Central memory CD8-positive, alpha-beta T cell (primary cell): ENCODE data around the gene RASAL1.
A peak's percentile ranks its signal among the peaks of the same experiment; 100 is the strongest.
"Not testable (repeated sequence)": the region's sequence is repeated elsewhere in the genome, so short reads cannot be mapped to it uniquely, and the experiment has no call there.

Experiments
- ATAC-seq: fragments of 150-1000 bp; cut with Tn5 transposase; replicated peaks from 2 replicates; pipeline ENCODE4 v1.10.0; 2022; ENCODE audit warnings: mild to moderate bottlenecking, moderate FRiP score, moderate number of reproducible peaks; ENCODE audit not compliant: poor library complexity, severe bottlenecking; ENCODE audit errors: extremely low read depth
- DNase-seq, 2 donors: peaks; one replicate each; pipeline ENCODE4 v3.0.0; 2021; ENCODE audit warnings: low spot score in 2 of 2
- H3K27ac Mint-ChIP-seq: one replicate; pipeline ENCODE4 v1.8.0; 2022; ENCODE audit warnings: low read depth, mild to moderate bottlenecking, moderate library complexity, mixed read lengths
- H3K27me3 Mint-ChIP-seq: one replicate; pipeline ENCODE4 v1.8.0; 2022; ENCODE audit warnings: mixed read lengths
- H3K36me3 Mint-ChIP-seq: one replicate; pipeline ENCODE4 v1.8.0; 2022; ENCODE audit warnings: mild to moderate bottlenecking, moderate library complexity, mixed read lengths; ENCODE audit not compliant: insufficient read depth
- H3K4me1 Mint-ChIP-seq: one replicate; pipeline ENCODE4 v1.8.0; 2022; ENCODE audit warnings: mixed read lengths
- H3K4me3 Mint-ChIP-seq: one replicate; pipeline ENCODE4 v1.8.0; 2022; ENCODE audit warnings: mild to moderate bottlenecking, moderate library complexity, mixed read lengths
- H3K9me3 Mint-ChIP-seq: one replicate; pipeline ENCODE4 v1.8.0; 2022; ENCODE audit warnings: mixed read lengths

Gene RASAL1

GRCh38 chr12:113143959-113144358 is 8.4 kb upstream of the RASAL1 start:
- Mint-ChIP-seq H3K9me3 (no peaks in the 10 kb centered on the region), H3K27me3 (no peaks in the 10 kb centered on the region), H3K4me3 (no peak overlapping the region), H3K27ac (no peak overlapping the region), H3K4me1 (no peaks in the 10 kb centered on the region), H3K36me3 (no peaks in the 10 kb centered on the region)
- no peak for DNase-seq
- ATAC-seq, result no peak

DNA sequence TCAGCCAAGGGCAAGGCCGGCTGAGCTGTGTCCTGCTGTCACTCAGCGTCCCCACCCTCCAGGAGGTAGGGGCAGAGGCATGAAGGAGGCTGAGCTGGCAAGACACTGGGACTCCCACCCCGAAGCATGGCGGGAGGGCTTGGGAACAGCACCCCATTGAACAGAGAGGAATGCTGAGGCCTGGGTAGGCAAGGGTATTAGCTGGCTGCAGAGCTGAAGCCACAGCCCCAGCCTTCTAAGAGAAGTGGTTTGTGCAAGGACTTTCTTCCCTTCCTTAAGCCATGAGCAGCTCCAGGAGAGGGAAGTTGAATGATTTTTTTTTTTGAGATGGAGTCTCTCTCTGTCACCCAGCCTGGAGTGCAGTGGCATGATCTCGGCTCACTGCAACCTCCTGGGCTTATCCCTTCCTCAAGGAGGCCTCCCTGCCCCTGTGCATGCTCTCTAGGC is 7.3 kb upstream of the RASAL1 start:
- no peaks in the 10 kb centered on the region for H3K27me3 Mint-ChIP-seq
- H3K27ac Mint-ChIP-seq, result no peak overlapping the region
- H3K36me3 Mint-ChIP-seq, result no peaks in the 10 kb centered on the region
- H3K9me3 Mint-ChIP-seq, result no peaks in the 10 kb centered on the region
- no peak overlapping the region for H3K4me3 Mint-ChIP-seq
- ATAC-seq, result no peak
- DNase-seq, result no peak
- H3K4me1 Mint-ChIP-seq, result no peaks in the 10 kb centered on the region

GRCh38 chr12:113142173-113142885 is 6.8 kb upstream of the RASAL1 start:
- no peaks in the 10 kb centered on the region for H3K27me3 Mint-ChIP-seq
- H3K36me3 Mint-ChIP-seq, result no peaks in the 10 kb centered on the region
- no peaks in the 10 kb centered on the region for H3K4me1 Mint-ChIP-seq
- no peaks in the 10 kb centered on the region for H3K9me3 Mint-ChIP-seq
- DNase-seq (no peak), ATAC-seq (no peak)
- H3K27ac Mint-ChIP-seq, result no peak overlapping the region
- H3K4me3 Mint-ChIP-seq, result no peak overlapping the region

DNA sequence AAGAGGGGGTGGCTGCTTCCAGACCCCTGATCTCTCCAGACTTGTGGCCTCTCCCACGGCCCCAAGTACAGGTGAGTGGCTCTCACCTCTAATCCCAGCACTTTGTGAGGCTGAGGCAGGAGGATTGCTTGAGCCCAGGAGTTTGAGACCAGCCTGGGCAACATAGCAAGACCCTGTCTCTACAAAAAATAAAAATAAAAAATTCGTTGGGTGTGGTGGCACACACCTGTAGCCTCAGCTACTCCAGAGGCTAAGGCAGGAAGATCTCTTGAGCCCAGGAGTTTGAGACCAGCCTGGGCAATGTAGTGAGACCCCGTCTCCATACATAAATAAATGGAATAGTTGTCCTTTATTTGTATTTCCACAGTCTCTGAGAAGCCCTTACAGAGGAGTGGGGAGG is 6.2 kb upstream of the RASAL1 start:
- H3K36me3 Mint-ChIP-seq, ATAC-seq, H3K9me3 Mint-ChIP-seq, H3K4me3 Mint-ChIP-seq, H3K27me3 Mint-ChIP-seq, H3K4me1 Mint-ChIP-seq, H3K27ac Mint-ChIP-seq, DNase-seq: not testable (repeated sequence)

DNA sequence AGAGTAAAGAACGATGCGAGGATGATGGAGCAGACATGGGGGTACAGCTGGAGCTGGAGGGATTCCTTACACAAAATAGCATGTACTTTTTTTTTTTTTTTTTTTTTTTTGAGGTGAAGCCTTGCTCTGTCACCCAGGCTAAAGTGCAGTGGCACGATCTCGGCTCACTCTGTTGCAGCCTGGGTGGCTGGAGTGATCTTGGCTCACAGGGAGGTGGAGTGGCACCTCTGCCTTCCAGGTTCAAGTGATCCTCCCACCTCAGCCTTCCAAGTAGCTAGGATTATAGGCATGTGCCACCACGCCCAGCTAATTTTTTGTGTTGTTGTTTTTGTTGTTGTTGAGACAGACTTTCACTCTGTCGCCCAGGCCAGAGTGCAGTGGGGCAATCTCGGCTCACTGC is 5.1 kb upstream of the RASAL1 start:
- Mint-ChIP-seq H3K9me3 (no peaks in the 10 kb centered on the region), H3K27ac (no peak overlapping the region), H3K36me3 (no peaks in the 10 kb centered on the region), H3K4me1 (peaks cover 7% of the 10 kb centered on the region), H3K4me3 (no peak overlapping the region), H3K27me3 (peaks cover 14% of the 10 kb centered on the region)
- DNase-seq, result no peak
- ATAC-seq, result no peak

DNA sequence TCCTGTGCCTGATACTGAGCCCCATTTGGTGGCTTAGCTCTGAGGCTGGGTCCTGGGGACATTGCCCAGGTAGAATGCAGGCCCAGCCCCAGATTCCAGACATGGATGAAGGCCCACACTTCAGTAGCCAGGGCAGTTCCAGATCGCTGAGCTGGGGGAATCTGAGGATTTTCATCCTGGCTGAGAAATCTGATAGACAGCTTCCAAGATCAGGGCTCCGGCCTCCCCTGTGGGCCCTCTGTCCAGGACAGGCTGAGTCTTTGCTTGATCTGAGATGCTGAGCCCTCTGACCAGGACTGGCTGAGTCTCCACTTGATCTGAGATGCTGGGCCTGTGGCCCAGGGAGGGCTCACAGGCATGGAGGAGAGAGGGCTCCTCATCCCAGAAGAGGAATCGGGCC is 3.3 kb upstream of the RASAL1 start:
- H3K27ac Mint-ChIP-seq, result no peak overlapping the region
- no peak overlapping the region for H3K4me3 Mint-ChIP-seq
- H3K27me3 Mint-ChIP-seq, result peaks cover 21% of the 10 kb centered on the region

DNA sequence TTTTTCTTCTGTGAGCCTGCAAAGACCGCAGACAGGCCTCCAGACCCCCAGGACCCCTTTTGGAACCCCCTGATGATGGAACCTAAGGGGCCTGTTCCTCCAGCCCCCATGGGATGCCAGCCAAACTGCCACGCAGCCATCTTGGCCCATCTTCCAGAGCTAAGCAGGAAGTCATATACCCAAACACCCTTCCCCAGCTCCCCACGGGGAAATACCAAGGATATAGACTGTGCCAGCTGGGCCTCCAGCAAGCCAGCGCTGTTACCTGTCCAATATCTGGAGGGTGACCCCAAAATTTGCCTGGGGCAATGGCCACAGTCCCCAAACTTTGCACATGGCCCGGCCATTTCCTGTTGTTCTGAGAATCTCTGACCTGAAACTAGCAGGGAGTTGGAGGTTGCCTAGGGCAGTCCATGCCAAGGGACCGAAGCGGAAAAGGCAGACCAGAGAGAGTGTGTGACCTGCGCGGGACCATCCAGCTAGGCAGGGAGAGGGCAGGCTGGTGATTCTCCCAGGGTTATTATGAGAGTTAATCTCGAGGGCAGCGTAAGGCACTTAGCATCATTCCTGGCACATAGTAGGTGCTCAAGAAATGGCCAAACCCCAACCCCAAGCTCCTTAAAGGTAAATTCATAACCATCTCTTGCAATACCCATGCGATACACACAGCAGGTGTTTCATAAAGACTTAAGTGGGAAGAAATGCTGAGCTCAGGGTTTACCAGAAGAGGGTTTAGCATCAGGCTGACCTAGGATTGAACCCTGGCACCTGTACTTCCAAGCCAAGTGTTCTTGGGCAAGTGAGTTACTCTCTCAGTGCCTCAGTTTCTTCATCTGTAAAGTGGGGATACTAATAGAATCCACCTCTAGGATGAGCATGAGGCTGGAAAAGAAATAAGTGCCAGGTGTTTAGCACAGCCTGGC is 2.6 kb upstream of the RASAL1 start:
- H3K4me1 Mint-ChIP-seq, result peaks cover 13% of the 10 kb centered on the region
- peaks cover 21% of the 10 kb centered on the region for H3K27me3 Mint-ChIP-seq
- DNase-seq, result no peak
- H3K4me3 Mint-ChIP-seq, result no peak overlapping the region
- ATAC-seq, result no peak
- H3K36me3 Mint-ChIP-seq, result no peaks in the 10 kb centered on the region
- H3K27ac Mint-ChIP-seq, result no peak overlapping the region
- H3K9me3 Mint-ChIP-seq, result no peaks in the 10 kb centered on the region

More for the DNA sequence above, 3.3 kb upstream of the RASAL1 start:
- Mint-ChIP-seq H3K36me3 (no peaks in the 10 kb centered on the region), H3K4me1 (peaks cover 13% of the 10 kb centered on the region), H3K9me3 (no peaks in the 10 kb centered on the region)
- DNase-seq (no peak), ATAC-seq (no peak)

DNA sequence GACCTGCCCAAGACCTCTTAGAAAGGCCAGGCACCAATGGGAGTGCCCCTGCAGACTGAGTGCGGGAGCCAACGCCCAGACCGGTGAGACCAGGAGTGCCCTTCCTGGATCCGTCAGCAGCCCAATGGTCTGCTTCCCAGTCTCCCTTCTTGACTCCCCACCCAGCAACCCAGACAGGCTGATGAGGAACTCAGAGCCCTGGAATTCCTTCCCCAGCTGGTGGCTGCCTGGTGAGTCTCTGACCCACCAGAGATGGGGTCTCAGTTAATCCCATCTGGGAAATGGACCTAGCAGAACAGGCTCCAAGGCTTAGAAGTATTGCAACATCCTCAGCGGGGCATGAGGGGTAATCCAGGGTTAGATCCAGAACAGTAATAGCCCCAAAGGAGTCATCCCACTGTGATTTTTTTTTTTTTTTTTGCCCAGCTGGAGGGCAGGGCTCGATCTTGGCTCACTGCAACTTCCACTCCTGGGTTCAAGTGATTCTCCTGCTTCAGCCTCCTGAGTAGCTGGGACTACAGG is 1.5 kb upstream of the RASAL1 start:
- H3K27ac Mint-ChIP-seq, result no peak overlapping the region
- no peak for ATAC-seq
- H3K9me3 Mint-ChIP-seq, result no peaks in the 10 kb centered on the region
- no peak for DNase-seq
- H3K4me1 Mint-ChIP-seq, result peaks cover 13% of the 10 kb centered on the region
- H3K27me3 Mint-ChIP-seq, result peaks cover 21% of the 10 kb centered on the region
- H3K36me3 Mint-ChIP-seq, result no peaks in the 10 kb centered on the region
- no peak overlapping the region for H3K4me3 Mint-ChIP-seq

DNA sequence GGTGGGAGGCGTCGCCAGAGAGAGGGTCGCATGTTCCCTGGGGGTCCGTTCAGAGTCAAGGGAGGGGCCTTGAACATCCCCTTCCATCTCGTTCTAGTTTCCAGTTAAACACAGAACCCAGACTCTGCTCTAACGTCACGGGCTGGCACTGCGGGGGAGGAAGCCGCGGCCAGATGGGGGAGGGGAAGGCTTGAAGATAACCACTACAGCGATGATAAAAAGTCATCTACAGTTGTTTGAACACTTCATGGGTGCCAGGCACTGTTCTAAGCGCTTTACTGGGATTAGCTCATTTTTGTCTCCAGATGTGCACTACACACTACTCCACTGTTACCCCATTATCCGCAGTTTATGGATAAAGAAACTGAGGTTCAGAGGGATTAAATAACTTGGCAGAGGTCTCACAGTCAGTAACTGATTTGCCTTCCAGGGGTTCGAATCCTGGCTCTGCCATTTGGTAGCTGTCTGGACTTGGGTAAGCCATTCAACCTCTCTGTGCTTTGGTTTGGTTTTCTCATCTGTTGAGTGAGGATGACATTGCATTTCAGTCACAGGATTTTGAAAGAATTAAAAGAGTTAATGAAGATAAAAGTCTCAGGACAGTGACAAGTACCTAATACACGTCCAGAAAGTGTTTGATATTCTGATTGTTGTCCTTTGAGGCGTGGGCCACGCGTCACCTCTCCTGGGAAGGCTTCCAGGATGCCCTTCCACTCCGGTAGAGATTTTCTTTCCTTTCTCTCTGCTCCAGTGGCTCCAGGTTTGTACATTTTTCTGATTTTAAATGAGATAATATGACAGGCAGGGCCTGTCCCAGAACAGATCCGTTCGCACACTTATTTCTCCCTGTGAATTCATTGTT is 798 bp upstream of the RASAL1 start:
- H3K4me3 Mint-ChIP-seq, result peak overlapping the region; percentile 77
- H3K27ac Mint-ChIP-seq, result peak overlapping the region; percentile 92
- peaks cover 13% of the 10 kb centered on the region for H3K4me1 Mint-ChIP-seq
- ATAC-seq (peak; percentile 81), DNase-seq (peak in 1 of 2 donors; percentile 68)
- H3K27me3 Mint-ChIP-seq, result peaks cover 21% of the 10 kb centered on the region
- H3K36me3 Mint-ChIP-seq, result no peaks in the 10 kb centered on the region
- no peaks in the 10 kb centered on the region for H3K9me3 Mint-ChIP-seq

DNA sequence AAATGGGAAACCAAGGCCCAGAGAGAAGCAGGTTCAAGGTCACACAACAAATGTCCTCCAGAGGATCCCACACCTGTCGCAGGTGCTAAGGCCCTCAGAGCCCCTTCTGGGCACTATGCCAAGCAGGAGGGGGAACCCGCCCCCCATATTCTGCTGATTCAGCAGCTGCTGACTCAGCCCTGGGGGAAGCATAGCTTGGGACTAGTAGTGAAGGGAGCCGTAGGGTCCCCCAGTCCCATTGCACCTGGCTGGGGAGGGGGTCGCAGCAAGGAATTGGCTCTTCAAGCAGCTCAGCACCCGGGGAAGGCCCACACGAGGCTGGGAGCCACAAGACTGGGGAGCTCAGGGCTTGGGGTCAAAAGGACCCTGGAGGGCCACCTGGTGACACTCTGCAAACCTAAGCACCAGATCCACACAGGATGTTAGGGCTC is 1.0 kb downstream of the RASAL1 start:
- Mint-ChIP-seq H3K4me1 (peaks cover 13% of the 10 kb centered on the region), H3K4me3 (peak overlapping the region; percentile 77), H3K27ac (no peak overlapping the region), H3K36me3 (no peaks in the 10 kb centered on the region), H3K9me3 (no peaks in the 10 kb centered on the region), H3K27me3 (peaks cover 21% of the 10 kb centered on the region)
- ATAC-seq (no peak), DNase-seq (no peak)

GRCh38 chr12:113134071-113134470 is 1.5 kb downstream of the RASAL1 start:
- DNase-seq (no peak), ATAC-seq (no peak)
- Mint-ChIP-seq H3K27me3 (peaks cover 21% of the 10 kb centered on the region), H3K36me3 (no peaks in the 10 kb centered on the region), H3K4me1 (peaks cover 13% of the 10 kb centered on the region), H3K4me3 (no peak overlapping the region), H3K27ac (no peak overlapping the region), H3K9me3 (no peaks in the 10 kb centered on the region)

DNA sequence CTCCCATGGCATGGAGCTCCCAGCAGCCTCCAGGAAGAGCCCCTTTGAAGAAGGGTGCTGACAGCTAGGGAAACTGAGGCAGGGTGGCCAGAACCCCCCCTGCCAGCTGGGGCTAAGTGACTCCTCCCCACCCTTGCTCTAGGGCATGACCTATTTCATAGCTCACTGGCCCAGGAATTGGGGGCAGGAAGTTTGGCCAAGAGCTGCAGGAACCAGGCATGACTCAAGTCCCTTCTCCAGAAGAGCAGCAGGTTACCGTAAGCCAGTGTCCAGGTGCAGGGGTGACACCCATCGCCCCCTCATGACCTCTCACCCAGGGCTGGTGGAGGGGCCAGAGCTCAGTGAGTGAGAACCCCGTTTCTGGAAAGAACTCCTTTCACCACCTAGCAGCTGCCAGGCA is 1.9 kb downstream of the RASAL1 start:
- H3K36me3 Mint-ChIP-seq, result no peaks in the 10 kb centered on the region
- peaks cover 21% of the 10 kb centered on the region for H3K27me3 Mint-ChIP-seq
- DNase-seq (no peak), ATAC-seq (no peak)
- no peak overlapping the region for H3K4me3 Mint-ChIP-seq
- no peak overlapping the region for H3K27ac Mint-ChIP-seq
- H3K4me1 Mint-ChIP-seq, result peaks cover 13% of the 10 kb centered on the region
- H3K9me3 Mint-ChIP-seq, result no peaks in the 10 kb centered on the region
